Bronchial epithelial cell (primary cell): Measurements from ENCODE around the gene MTG1. TPM values are rescaled to one million over a fixed set of nuclear protein-coding genes. Genes with fewer than 3 reads are reported as not detected.
"Not testable (repeated sequence)": the region's sequence is repeated elsewhere in the genome, so short reads cannot be mapped to it uniquely, and the experiment has no call there.

ENCODE experiments used
- DNase-seq: peaks from one replicate; pipeline ENCODE4 v3.0.0-alpha.2; 2010; ENCODE audit warnings: low read depth
- FAIRE-seq: peaks from 2 replicates; lab custom pipeline; 2011; peaks lifted over from hg19 to GRCh38; lab: Jason Lieb, UNC
- H3K27me3 ChIP-seq: 2 replicates; pipeline ENCODE4 v1.5.1; 2011; ENCODE audit warnings: low read length; ENCODE audit not compliant: control insufficient read depth, insufficient read depth
- H3K36me3 ChIP-seq: 2 replicates; pipeline ENCODE4 v1.5.1; 2011; ENCODE audit warnings: low read length; ENCODE audit not compliant: control insufficient read depth, insufficient read depth
- H3K4me3 ChIP-seq: 2 replicates; pipeline ENCODE4 v1.5.1; 2011; ENCODE audit warnings: mild to moderate bottlenecking, low read depth, low read length, control low read depth
- total RNA-seq: library from RNA; depleted of rRNA; stranded (reverse); fragments of >200 nt; gene quantifications from 2 replicates; pipeline ENCODE4 v1.2.1, GENCODE V29; 2014
- TF ChIP-seq, protein P1 (sequence below): IDR thresholded peaks from 2 replicates; pipeline ENCODE4 v1.5.1; 2011; ENCODE audit warnings: mild to moderate bottlenecking, moderate library complexity, low read length, control low read depth, inconsistent platforms; ENCODE audit not compliant: insufficient read depth, severe bottlenecking

MTG1 gene
- total RNA-seq, 1 donor from 2014 or later = 20.5 TPM

DNA sequence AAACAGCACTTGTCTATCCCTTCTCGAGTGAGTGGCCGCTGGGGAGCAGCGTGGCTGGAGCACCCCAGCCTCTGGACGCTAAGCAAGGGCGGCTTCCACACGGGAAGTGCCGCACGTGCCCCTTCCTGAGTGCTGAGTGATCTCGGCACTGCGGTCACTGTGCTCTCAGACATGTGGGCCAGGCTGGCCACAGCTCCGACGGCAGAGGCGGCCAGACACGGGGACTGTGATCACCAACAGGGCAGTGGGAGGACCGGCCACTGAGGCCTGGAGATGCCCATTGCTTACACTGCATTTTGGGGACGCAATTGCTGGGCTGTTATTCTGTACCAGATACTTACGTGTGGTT lies 27.9 kb upstream of the MTG1 start:
- Histone ChIP-seq H3K4me3 (no peak overlapping the region), H3K27me3 (no peaks in the 10 kb centered on the region), H3K36me3 (peaks cover 38% of the 10 kb centered on the region)
- no peak for DNase-seq
- TF ChIP-seq, protein P1, sequence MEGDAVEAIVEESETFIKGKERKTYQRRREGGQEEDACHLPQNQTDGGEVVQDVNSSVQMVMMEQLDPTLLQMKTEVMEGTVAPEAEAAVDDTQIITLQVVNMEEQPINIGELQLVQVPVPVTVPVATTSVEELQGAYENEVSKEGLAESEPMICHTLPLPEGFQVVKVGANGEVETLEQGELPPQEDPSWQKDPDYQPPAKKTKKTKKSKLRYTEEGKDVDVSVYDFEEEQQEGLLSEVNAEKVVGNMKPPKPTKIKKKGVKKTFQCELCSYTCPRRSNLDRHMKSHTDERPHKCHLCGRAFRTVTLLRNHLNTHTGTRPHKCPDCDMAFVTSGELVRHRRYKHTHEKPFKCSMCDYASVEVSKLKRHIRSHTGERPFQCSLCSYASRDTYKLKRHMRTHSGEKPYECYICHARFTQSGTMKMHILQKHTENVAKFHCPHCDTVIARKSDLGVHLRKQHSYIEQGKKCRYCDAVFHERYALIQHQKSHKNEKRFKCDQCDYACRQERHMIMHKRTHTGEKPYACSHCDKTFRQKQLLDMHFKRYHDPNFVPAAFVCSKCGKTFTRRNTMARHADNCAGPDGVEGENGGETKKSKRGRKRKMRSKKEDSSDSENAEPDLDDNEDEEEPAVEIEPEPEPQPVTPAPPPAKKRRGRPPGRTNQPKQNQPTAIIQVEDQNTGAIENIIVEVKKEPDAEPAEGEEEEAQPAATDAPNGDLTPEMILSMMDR = no peak
- no peak for FAIRE-seq

DNA sequence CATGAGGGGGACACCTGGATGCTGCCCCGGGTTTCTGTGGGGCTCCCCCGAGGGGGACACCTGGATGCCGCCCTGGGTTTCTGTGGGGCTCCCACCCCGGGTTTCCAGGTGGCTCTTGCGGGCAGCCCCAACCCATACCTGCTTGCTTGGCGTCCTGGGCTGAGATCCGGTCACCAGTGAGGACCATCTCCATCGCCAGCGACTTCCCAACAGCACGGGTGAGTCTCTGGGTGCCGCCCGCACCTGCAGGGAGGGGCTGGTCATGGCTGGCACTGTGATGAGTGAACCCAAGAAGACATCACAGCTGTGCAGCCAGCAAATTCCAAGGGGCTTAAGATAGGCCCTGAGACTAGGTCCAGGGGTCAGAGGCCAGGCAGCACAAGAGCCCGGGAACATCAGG lies 27.2 kb upstream of the MTG1 start:
- TF ChIP-seq, protein P1 = no peak
- no peak for FAIRE-seq
- Histone ChIP-seq H3K4me3 (no peak overlapping the region), H3K27me3 (no peaks in the 10 kb centered on the region), H3K36me3 (peaks cover 38% of the 10 kb centered on the region)
- no peak for DNase-seq

DNA sequence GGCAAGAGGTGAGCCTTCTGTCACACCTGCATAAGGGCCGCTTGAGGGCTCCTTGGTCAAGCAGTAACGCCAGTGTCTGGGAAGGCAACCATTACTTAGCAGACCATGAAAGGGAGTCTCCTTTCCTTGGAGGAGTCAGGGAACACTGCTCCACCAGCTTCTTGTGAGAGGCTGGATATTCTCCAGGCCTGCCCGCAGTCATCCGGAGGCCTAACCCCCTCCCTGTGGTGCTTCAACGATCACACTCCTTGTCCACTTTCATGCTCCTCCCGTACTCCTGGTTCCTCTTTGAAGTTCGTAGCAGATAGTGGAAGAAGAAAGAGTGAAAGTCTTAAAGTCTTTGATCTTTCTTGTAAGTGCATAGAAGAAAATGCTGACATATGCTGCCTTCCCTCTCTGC lies 26.5 kb upstream of the MTG1 start:
- DNase-seq, H3K4me3 ChIP-seq, H3K27me3 ChIP-seq, FAIRE-seq: not testable (repeated sequence)
- peaks cover 36% of the 10 kb centered on the region for H3K36me3 ChIP-seq

DNA sequence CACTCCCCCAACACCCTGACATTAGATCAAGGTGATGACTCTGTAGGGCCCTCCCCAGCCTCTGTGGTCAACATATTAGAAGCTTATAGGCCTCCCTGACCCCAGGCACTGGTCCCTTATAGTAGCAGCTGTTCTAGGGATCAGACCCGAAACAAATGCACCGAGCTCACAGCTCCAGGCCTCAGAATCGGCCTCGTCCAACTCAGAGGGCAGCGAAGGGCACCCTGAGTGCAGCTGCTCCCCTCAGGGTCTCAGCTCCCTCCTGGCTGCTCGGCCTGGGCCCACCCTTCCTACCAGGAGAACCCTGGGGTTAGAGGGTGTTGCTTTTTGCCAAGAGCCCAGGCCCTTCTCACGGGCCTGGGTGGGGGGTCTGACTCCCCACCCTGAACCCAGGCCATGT lies 25.8 kb upstream of the MTG1 start:
- DNase-seq (no peak), FAIRE-seq (no peak)
- TF ChIP-seq, protein P1 = no peak
- no peak overlapping the region for H3K4me3 ChIP-seq
- no peaks in the 10 kb centered on the region for H3K27me3 ChIP-seq
- peaks cover 33% of the 10 kb centered on the region for H3K36me3 ChIP-seq

DNA sequence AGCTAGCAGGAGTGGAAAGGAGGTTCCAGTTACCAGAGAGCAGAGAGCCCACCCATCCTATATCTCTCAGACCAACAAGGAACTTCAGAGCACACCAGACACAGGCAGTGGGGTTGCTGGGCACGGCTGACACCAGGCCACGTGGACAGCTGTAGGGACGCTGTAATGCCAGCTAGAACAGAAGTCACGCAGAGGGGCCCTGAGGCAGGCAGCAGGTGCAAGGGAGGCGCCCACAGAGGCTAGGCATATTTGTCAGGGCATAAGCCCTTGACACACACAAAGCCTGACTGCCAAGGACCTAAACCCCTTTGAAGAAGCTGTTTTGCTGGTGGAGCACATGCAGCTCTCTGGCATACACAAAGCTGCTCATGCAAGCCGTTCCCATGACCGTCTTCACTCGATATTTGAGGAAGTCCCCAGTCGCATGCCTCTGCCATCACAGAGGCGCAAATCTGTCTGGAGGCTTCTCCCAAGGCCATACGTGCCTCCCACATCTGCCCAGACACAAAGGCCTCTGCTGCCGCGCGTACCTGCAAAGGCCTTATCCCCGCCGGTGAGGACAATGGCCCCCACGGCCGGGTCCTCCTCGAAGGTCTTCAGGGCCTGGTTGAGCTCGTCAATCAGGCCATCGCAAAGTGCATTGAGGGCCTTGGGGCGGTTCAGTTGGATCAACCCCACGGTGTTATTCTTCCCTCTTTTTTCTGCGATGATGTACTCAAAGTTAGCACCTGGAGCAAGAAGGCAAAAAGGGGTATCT lies 23.7 kb upstream of the MTG1 start:
- TF ChIP-seq, protein P1 = no peak
- DNase-seq (no peak), FAIRE-seq (no peak)

DNA sequence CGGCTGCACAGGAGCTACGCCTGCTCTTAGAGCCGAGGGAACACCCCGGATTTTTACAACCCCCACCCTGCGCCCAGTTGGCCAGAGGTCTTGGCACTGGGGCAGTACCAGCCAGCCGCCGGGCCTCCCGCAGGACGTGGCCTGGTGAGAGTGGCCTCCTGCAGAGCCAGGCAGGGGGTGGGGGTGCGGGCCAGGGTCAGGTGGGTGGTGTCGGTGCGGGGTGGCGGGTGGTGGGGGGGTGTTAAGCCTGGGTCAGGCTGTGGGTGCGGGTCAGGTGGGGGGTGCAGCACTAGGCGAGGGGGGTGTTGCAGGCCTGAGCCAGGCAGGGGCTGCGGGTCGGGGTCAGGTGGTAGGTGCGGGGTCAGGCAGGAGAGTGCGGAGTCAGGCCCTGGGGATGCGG lies 21.4 kb upstream of the MTG1 start:
- TF ChIP-seq, protein P1 = no peak
- Histone ChIP-seq H3K4me3 (peak overlapping the region; percentile 96), H3K36me3 (peaks cover 17% of the 10 kb centered on the region), H3K27me3 (no peaks in the 10 kb centered on the region)
- FAIRE-seq = no peak
- DNase-seq = no peak

More for the DNA sequence above, 23.7 kb upstream of the MTG1 start:
- peaks cover 29% of the 10 kb centered on the region for H3K36me3 ChIP-seq
- H3K4me3 ChIP-seq = no peak overlapping the region
- no peaks in the 10 kb centered on the region for H3K27me3 ChIP-seq
